Upper lobe of left lung (tissue), 6 donors: ENCODE results near the gene FGGY. TPM values are rescaled to one million over a fixed set of nuclear protein-coding genes. Genes with fewer than 3 reads are reported as not detected.
A peak's percentile ranks its signal among the peaks of the same experiment; 100 is the strongest.

Experiments
- ATAC-seq, 2 donors: fragments of 200-7000 bp; cut with Tn5 transposase; one replicate each; pipeline ENCODE4 v1.9.1; 2022; ENCODE audit warnings: mild to moderate bottlenecking in 2 of 2, moderate library complexity in 2 of 2; ENCODE audit not compliant: low FRiP score in 2 of 2
- DNase-seq, 2 donors: peaks; one replicate each; pipeline ENCODE4 v3.0.0-alpha.2; 2019 to 2020
- H3K27ac ChIP-seq, 4 donors: fragments of 200-600 bp; sonication (generic); one replicate each; pipeline ENCODE4 v1.5.1; 2016 to 2019
- H3K27me3 ChIP-seq, 4 donors: fragments of 200-600 bp; sonication (generic); one replicate each; pipeline ENCODE4 v1.5.1; 2017 to 2019
- H3K36me3 ChIP-seq, 4 donors: fragments of 200-600 bp; sonication (generic); one replicate each; pipeline ENCODE4 v1.5.1; 2016 to 2019
- H3K4me1 ChIP-seq, 4 donors: fragments of 200-600 bp; sonication (generic); one replicate each; pipeline ENCODE4 v1.5.1; 2018 to 2019
- H3K4me3 ChIP-seq, 4 donors: fragments of 200-600 bp; sonication (generic); one replicate each; pipeline ENCODE4 v1.5.1; 2017 to 2019; ENCODE audit warnings: mild to moderate bottlenecking in 2 of 4, moderate library complexity in 1 of 4
- H3K9me3 ChIP-seq, 4 donors: fragments of 200-600 bp; sonication (generic); one replicate each; pipeline ENCODE4 v1.5.1; 2018 to 2019
- CTCF ChIP-seq, 6 experiments: fragments of 450-650 bp in 4 of 6; fragments of 200-600 bp in 2 of 6; sonication (generic) in 2 of 6; IDR thresholded peaks; one replicate each; pipeline ENCODE4 v1.5.1; 2016 to 2019; ENCODE audit warnings: antibody characterized with exemption in 6 of 6
- EP300 ChIP-seq, 4 donors: sonication (generic); formaldehyde crosslinking; IDR thresholded peaks; one replicate each; pipeline ENCODE4 v1.5.1; 2017; ENCODE audit warnings: antibody characterized with exemption in 4 of 4, control low read depth in 2 of 4
- POLR2A ChIP-seq, 4 donors: fragments of 450-650 bp; IDR thresholded peaks; one replicate each; pipeline ENCODE4 v1.5.1; 2016 to 2017; ENCODE audit warnings: antibody characterized with exemption in 4 of 4, mild to moderate bottlenecking in 2 of 4
- POLR2AphosphoS5 ChIP-seq, 2 donors: sonication (generic); formaldehyde crosslinking; IDR thresholded peaks; one replicate each; pipeline ENCODE4 v1.5.1; 2017; ENCODE audit warnings: antibody characterized with exemption in 2 of 2
- WGBS, 2 donors: methylation state at CpG; one replicate each; pipeline ENCODE4 v1.1.5; 2017 to 2018; 5-methylcytosine and 5-hydroxymethylcytosine counted together
- total RNA-seq, 6 donors: library from RNA; depleted of rRNA in 4 of 6; stranded (reverse); fragments of >200 nt in 4 of 6; gene quantifications; one replicate each; pipeline versions ENCODE4 v1.1.0 to v1.2.1, GENCODE V29; 2016 to 2021
- donor health status: DM: no; HTN: no; CAD: no; lungs with moderate emphysema.
- donor health status: DM: no; HTN: yes; CAD: no; lungs with severe emphysema.

FGGY gene
- total RNA-seq, 6 donors from 2014 or later, result 11.8 to 51.3 (median 22.6) TPM

DNA sequence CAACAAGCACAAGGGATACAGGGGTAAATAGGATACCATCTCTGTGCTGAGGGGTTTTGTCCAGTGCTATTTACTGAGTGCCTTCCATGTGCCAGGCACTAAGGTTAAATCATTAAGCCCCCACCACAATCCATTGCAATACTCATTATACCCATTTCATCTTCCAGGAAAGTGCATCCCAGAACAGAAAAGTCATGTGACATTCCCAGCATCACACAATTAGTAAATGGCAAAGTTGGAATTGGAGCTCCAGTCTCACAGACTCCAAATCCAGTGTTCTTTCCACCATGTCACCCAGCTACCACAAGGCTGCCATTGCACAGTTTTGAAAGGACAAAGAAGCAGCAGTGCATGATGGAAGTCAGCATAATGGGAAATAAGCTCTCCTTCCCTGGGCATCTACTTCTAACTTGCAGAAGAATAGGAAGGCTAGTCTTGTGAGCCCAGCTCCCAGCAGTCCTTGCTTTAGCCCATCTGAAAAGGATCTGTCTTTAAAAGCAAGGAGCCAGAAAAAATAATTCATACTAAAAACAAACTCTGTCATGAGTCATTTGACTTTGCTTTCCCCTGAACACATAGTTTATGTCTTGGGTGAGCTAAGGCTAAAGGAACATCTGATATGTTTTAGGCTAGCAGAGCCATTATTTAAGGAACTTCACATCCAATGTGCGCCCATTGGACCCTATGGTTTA is 406.5 kb downstream of the FGGY start:
- Histone ChIP-seq H3K4me3 (no peak overlapping the region), H3K27ac (peak overlapping the region in 1 of 4 donors; percentile 32), H3K9me3 (no peaks in the 10 kb centered on the region), H3K36me3 (no peaks in the 10 kb centered on the region), H3K4me1 (peaks cover 24 to 41% (median 27%) of the 10 kb centered on the region in 4 donors), H3K27me3 (no peaks in the 10 kb centered on the region)
- ATAC-seq (peak in 1 of 2 donors; percentile 55), DNase-seq (no peak)
- TF ChIP-seq CTCF (IDR thresholded peaks at IDR 0.05), result no peak
- TF ChIP-seq POLR2AphosphoS5 (IDR thresholded peaks at IDR 0.05), result no peak
- no peak for TF ChIP-seq POLR2A (IDR thresholded peaks at IDR 0.05)
- TF ChIP-seq EP300 (IDR thresholded peaks at IDR 0.05), result no peak
- 88 to 100% methylated on average over 1 of the region's 1 CpG for WGBS, 2 donors

GRCh38 chr1:59703918-59704378 is 407.1 kb downstream of the FGGY start:
- H3K4me1 ChIP-seq, result peaks cover 18 to 38% (median 22%) of the 10 kb centered on the region in 4 donors
- H3K4me3 ChIP-seq, result no peak overlapping the region
- ATAC-seq (peak in 1 of 2 donors; percentile 64), DNase-seq (no peak)
- 81% methylated on average over 6 of the region's 6 CpGs for WGBS, 2 donors
- no peaks in the 10 kb centered on the region for H3K27me3 ChIP-seq
- no peaks in the 10 kb centered on the region for H3K9me3 ChIP-seq
- TF ChIP-seq EP300 (IDR thresholded peaks at IDR 0.05) (no peak), CTCF (IDR thresholded peaks at IDR 0.05) (no peak), POLR2A (IDR thresholded peaks at IDR 0.05) (no peak), POLR2AphosphoS5 (IDR thresholded peaks at IDR 0.05) (no peak)
- peak overlapping the region in 1 of 4 donors; percentile 32 for H3K27ac ChIP-seq
- no peaks in the 10 kb centered on the region for H3K36me3 ChIP-seq

- WGBS, 2 donors, result 78% methylated on average over 2 of the region's 2 CpGs
- no peak for ATAC-seq
- H3K27ac ChIP-seq, result no peak overlapping the region
- H3K9me3 ChIP-seq, result no peaks in the 10 kb centered on the region
- H3K4me1 ChIP-seq, result peaks cover 12 to 37% (median 15%) of the 10 kb centered on the region in 4 donors
- no peak overlapping the region for H3K4me3 ChIP-seq
- no peak for TF ChIP-seq EP300 (IDR thresholded peaks at IDR 0.05)
- TF ChIP-seq CTCF (IDR thresholded peaks at IDR 0.05), result no peak
- no peak for TF ChIP-seq POLR2AphosphoS5 (IDR thresholded peaks at IDR 0.05)
- no peak for TF ChIP-seq POLR2A (IDR thresholded peaks at IDR 0.05)
- DNase-seq, result no peak
- no peaks in the 10 kb centered on the region for H3K36me3 ChIP-seq
- no peaks in the 10 kb centered on the region for H3K27me3 ChIP-seq
These were observed 407.8 kb downstream of the FGGY start for GRCh38 chr1:59704716-59705115.

DNA sequence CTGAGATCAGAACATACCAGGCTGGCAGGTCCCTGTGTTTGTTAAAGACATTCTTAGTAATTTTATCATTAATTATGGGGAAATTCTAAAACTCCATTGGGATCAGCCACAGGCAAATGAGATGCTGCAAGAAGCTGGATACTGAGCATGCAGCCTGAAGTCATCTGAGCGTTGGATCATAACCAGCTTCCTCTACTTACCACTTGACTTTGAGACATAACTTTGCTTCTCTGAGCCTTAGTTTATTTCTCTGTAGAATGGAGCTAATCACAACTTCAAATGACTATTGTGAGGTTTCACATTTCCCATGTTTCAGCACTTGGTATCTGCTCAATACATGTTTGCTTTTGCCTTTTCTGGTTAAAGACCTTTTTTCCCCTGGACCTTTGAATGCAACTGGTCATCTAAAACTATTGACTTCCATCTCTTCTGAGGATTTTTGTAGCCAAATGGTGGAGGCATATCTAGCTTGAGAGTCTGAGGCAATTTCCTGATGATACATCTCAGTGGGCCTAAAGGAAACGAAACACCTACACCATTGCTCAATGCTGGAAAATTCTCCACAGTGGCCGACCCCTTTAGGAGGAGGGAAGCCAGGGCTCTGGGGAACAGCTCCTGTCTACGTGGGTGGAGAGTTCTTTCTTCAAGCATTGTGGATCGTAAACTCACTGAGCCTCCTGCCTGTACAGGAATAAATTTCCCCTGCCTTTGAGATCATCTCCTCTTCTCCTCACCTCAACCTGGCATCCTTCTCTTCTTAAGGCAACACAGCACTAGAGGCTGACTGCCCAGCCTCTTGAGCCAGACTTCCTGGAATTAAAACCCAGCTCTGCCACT is 408.8 kb downstream of the FGGY start:
- DNase-seq, result no peak
- 55 to 69% methylated on average over 5 of the region's 5 CpGs for WGBS, 2 donors
- H3K27ac ChIP-seq, result peak overlapping the region in 2 of 4 donors; percentile 15 to 19

DNA sequence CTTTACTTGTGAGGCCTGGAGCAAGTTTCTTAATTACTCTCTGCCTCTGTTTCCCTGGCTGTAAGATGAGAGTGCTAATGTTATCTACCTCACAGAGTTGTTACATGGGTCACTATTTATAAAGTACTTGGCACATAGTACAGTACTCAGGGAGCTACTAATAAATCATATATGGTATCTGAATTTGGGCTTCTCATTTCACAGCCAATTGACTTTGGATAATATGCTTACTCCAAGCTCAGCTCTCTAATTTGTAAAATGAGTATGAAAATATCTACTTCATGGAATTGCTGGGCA is 409.4 kb downstream of the FGGY start:
- no peak overlapping the region for H3K4me3 ChIP-seq
- H3K9me3 ChIP-seq, result no peaks in the 10 kb centered on the region
- no peak for TF ChIP-seq POLR2A (IDR thresholded peaks at IDR 0.05)
- no peak for TF ChIP-seq POLR2AphosphoS5 (IDR thresholded peaks at IDR 0.05)
- H3K27me3 ChIP-seq, result no peaks in the 10 kb centered on the region
- ATAC-seq, result no peak
- H3K4me1 ChIP-seq, result peaks cover 12 to 37% (median 14%) of the 10 kb centered on the region in 4 donors
- no peaks in the 10 kb centered on the region for H3K36me3 ChIP-seq
- H3K27ac ChIP-seq, result peak overlapping the region in 2 of 4 donors; percentile 15 to 53
- DNase-seq, result no peak

More for the DNA sequence above, 408.8 kb downstream of the FGGY start:
- no peaks in the 10 kb centered on the region for H3K9me3 ChIP-seq
- TF ChIP-seq POLR2AphosphoS5 (IDR thresholded peaks at IDR 0.05), result no peak
- TF ChIP-seq EP300 (IDR thresholded peaks at IDR 0.05), result peak in 1 of 4 donors; percentile 30
- no peak overlapping the region for H3K4me3 ChIP-seq
- peak in 1 of 2 donors; percentile 47 for ATAC-seq
- H3K4me1 ChIP-seq, result peaks cover 12 to 37% (median 14%) of the 10 kb centered on the region in 4 donors
- H3K27me3 ChIP-seq, result no peaks in the 10 kb centered on the region
- H3K36me3 ChIP-seq, result no peaks in the 10 kb centered on the region
